ENCODE data around the gene PPP6C. TPM values are rescaled to one million over a fixed set of nuclear protein-coding genes. Genes with fewer than 3 reads are reported as not detected.

The PPP6C gene
- total and polyA plus RNA-seq, 2 experiments from 2014 or later: 31.9 to 46.4 TPM

DNA sequence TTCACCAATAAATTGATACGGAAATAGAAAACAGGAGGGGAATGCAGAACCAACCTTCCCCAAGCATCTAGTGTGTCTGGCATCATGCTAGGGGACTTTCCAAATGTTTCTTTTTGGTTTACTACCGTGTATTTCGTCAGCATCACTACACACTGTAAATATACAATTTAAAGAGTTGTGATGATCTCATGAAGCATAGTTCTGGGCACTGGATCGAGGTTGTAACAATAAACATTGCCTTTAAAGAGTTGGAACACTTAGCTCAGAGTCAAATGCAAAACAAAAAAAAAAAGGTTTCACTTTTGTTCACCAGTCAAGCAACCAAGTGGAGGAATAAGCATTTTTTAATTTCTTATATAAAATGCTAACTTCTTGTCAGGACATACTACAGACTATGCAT is 43.4 kb downstream of the PPP6C start (continued):
- TF ChIP-seq, protein P1, sequence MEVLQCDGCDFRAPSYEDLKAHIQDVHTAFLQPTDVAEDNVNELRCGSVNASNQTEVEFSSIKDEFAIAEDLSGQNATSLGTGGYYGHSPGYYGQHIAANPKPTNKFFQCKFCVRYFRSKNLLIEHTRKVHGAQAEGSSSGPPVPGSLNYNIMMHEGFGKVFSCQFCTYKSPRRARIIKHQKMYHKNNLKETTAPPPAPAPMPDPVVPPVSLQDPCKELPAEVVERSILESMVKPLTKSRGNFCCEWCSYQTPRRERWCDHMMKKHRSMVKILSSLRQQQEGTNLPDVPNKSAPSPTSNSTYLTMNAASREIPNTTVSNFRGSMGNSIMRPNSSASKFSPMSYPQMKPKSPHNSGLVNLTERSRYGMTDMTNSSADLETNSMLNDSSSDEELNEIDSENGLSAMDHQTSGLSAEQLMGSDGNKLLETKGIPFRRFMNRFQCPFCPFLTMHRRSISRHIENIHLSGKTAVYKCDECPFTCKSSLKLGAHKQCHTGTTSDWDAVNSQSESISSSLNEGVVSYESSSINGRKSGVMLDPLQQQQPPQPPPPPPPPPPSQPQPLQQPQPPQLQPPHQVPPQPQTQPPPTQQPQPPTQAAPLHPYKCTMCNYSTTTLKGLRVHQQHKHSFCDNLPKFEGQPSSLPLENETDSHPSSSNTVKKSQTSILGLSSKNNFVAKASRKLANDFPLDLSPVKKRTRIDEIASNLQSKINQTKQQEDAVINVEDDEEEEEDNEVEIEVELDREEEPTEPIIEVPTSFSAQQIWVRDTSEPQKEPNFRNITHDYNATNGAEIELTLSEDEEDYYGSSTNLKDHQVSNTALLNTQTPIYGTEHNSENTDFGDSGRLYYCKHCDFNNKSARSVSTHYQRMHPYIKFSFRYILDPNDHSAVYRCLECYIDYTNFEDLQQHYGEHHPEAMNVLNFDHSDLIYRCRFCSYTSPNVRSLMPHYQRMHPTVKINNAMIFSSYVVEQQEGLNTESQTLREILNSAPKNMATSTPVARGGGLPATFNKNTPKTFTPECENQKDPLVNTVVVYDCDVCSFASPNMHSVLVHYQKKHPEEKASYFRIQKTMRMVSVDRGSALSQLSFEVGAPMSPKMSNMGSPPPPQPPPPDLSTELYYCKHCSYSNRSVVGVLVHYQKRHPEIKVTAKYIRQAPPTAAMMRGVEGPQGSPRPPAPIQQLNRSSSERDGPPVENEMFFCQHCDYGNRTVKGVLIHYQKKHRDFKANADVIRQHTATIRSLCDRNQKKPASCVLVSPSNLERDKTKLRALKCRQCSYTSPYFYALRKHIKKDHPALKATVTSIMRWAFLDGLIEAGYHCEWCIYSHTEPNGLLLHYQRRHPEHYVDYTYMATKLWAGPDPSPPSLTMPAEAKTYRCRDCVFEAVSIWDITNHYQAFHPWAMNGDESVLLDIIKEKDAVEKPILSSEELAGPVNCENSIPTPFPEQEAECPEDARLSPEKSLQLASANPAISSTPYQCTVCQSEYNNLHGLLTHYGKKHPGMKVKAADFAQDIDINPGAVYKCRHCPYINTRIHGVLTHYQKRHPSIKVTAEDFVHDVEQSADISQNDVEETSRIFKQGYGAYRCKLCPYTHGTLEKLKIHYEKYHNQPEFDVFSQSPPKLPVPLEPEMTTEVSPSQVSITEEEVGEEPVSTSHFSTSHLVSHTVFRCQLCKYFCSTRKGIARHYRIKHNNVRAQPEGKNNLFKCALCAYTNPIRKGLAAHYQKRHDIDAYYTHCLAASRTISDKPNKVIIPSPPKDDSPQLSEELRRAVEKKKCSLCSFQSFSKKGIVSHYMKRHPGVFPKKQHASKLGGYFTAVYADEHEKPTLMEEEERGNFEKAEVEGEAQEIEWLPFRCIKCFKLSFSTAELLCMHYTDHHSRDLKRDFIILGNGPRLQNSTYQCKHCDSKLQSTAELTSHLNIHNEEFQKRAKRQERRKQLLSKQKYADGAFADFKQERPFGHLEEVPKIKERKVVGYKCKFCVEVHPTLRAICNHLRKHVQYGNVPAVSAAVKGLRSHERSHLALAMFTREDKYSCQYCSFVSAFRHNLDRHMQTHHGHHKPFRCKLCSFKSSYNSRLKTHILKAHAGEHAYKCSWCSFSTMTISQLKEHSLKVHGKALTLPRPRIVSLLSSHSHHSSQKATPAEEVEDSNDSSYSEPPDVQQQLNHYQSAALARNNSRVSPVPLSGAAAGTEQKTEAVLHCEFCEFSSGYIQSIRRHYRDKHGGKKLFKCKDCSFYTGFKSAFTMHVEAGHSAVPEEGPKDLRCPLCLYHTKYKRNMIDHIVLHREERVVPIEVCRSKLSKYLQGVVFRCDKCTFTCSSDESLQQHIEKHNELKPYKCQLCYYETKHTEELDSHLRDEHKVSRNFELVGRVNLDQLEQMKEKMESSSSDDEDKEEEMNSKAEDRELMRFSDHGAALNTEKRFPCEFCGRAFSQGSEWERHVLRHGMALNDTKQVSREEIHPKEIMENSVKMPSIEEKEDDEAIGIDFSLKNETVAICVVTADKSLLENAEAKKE (CRISPR knock-in tag; IDR thresholded peaks at IDR 0.05): no peak
- TF ChIP-seq NANOG (IDR thresholded peaks at IDR 0.05; ENCODE audit: borderline replicate concordance) (no peak), EZH2 (IDR thresholded peaks at IDR 0.05; ENCODE audit: low read depth, unreplicated experiment) (no peak), POLR2AphosphoS5 (IDR thresholded peaks at IDR 0.05; ENCODE audit: low read depth) (no peak), EZH2phosphoT487 (IDR thresholded peaks at IDR 0.05; ENCODE audit: unreplicated experiment) (no peak)
- TF ChIP-seq, protein P2, sequence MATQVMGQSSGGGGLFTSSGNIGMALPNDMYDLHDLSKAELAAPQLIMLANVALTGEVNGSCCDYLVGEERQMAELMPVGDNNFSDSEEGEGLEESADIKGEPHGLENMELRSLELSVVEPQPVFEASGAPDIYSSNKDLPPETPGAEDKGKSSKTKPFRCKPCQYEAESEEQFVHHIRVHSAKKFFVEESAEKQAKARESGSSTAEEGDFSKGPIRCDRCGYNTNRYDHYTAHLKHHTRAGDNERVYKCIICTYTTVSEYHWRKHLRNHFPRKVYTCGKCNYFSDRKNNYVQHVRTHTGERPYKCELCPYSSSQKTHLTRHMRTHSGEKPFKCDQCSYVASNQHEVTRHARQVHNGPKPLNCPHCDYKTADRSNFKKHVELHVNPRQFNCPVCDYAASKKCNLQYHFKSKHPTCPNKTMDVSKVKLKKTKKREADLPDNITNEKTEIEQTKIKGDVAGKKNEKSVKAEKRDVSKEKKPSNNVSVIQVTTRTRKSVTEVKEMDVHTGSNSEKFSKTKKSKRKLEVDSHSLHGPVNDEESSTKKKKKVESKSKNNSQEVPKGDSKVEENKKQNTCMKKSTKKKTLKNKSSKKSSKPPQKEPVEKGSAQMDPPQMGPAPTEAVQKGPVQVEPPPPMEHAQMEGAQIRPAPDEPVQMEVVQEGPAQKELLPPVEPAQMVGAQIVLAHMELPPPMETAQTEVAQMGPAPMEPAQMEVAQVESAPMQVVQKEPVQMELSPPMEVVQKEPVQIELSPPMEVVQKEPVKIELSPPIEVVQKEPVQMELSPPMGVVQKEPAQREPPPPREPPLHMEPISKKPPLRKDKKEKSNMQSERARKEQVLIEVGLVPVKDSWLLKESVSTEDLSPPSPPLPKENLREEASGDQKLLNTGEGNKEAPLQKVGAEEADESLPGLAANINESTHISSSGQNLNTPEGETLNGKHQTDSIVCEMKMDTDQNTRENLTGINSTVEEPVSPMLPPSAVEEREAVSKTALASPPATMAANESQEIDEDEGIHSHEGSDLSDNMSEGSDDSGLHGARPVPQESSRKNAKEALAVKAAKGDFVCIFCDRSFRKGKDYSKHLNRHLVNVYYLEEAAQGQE (IDR thresholded peaks at IDR 0.05; ENCODE audit: unreplicated experiment): no peak
- TF ChIP-seq, protein P3, sequence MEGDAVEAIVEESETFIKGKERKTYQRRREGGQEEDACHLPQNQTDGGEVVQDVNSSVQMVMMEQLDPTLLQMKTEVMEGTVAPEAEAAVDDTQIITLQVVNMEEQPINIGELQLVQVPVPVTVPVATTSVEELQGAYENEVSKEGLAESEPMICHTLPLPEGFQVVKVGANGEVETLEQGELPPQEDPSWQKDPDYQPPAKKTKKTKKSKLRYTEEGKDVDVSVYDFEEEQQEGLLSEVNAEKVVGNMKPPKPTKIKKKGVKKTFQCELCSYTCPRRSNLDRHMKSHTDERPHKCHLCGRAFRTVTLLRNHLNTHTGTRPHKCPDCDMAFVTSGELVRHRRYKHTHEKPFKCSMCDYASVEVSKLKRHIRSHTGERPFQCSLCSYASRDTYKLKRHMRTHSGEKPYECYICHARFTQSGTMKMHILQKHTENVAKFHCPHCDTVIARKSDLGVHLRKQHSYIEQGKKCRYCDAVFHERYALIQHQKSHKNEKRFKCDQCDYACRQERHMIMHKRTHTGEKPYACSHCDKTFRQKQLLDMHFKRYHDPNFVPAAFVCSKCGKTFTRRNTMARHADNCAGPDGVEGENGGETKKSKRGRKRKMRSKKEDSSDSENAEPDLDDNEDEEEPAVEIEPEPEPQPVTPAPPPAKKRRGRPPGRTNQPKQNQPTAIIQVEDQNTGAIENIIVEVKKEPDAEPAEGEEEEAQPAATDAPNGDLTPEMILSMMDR (conservative IDR thresholded peaks at IDR 0.05; ENCODE audit: low read depth in 2 of 2): no peak
- TF ChIP-seq, protein P4, sequence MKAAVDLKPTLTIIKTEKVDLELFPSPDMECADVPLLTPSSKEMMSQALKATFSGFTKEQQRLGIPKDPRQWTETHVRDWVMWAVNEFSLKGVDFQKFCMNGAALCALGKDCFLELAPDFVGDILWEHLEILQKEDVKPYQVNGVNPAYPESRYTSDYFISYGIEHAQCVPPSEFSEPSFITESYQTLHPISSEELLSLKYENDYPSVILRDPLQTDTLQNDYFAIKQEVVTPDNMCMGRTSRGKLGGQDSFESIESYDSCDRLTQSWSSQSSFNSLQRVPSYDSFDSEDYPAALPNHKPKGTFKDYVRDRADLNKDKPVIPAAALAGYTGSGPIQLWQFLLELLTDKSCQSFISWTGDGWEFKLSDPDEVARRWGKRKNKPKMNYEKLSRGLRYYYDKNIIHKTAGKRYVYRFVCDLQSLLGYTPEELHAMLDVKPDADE (IDR thresholded peaks at IDR 0.05): no peak
